ENCODE results near the gene LMNTD2.

The LMNTD2 gene

GRCh38 chr11:535519-536454, 24.8 kb downstream of the LMNTD2 start, which contains the start of gene HRAS:
TSS of gene HRAS (minus strand) at chr11:535576.
- DNase-seq (ENCODE audit: low read depth in 1 of 2, low spot score in 1 of 2), result peak; percentile 88 to 91
- TF ChIP-seq REST (IDR thresholded peaks at IDR 0.05; ENCODE audit: insufficient replicate concordance, low read depth) (no peak), SPI1 (IDR thresholded peaks at IDR 0.05; ENCODE audit: borderline replicate concordance, low read depth) (no peak), CTCF (IDR thresholded peaks at IDR 0.05; ENCODE audit: insufficient read depth, low read length) (no peak), POLR2AphosphoS5 (IDR thresholded peaks at IDR 0.05; ENCODE audit: low read depth) (peak; percentile 15; the same call in 1 of the 2 replicates), GABPA (IDR thresholded peaks at IDR 0.05; ENCODE audit: low read depth) (peak; percentile 71)
- H3K27me3 ChIP-seq (ENCODE audit: insufficient read depth, poor library complexity, severe bottlenecking), result no peaks in the 10 kb centered on the region
- H3K27ac ChIP-seq (replicated peaks), result peak within 1 kb of the TSS; percentile 57
- peak within 1 kb of the TSS; percentile 84 for H3K4me3 ChIP-seq (replicated peaks; ENCODE audit: insufficient read depth, low read length)

- Histone ChIP-seq H3K4me3 (replicated peaks; ENCODE audit: insufficient read depth, low read length) (peak overlapping the region; percentile 84), H3K27ac (replicated peaks) (no peak overlapping the region), H3K27me3 (ENCODE audit: insufficient read depth, poor library complexity, severe bottlenecking) (no peaks in the 10 kb centered on the region)
- no peak for DNase-seq (ENCODE audit: low read depth in 1 of 2, low spot score in 1 of 2)
- TF ChIP-seq POLR2AphosphoS5 (IDR thresholded peaks at IDR 0.05; ENCODE audit: low read depth) (no peak), REST (IDR thresholded peaks at IDR 0.05; ENCODE audit: insufficient replicate concordance, low read depth) (no peak), CTCF (IDR thresholded peaks at IDR 0.05; ENCODE audit: insufficient read depth, low read length) (no peak), SPI1 (IDR thresholded peaks at IDR 0.05; ENCODE audit: borderline replicate concordance, low read depth) (no peak), GABPA (IDR thresholded peaks at IDR 0.05; ENCODE audit: low read depth) (no peak)
These were observed 25.4 kb downstream of the LMNTD2 start for GRCh38 chr11:535210-535518.

- TF ChIP-seq REST (IDR thresholded peaks at IDR 0.05; ENCODE audit: insufficient replicate concordance, low read depth), result no peak
- H3K4me3 ChIP-seq (replicated peaks; ENCODE audit: insufficient read depth, low read length), result peak overlapping the region; percentile 84
- H3K27me3 ChIP-seq (ENCODE audit: insufficient read depth, poor library complexity, severe bottlenecking), result no peaks in the 10 kb centered on the region
- peak; percentile 26 to 37 for DNase-seq (ENCODE audit: low read depth in 1 of 2, low spot score in 1 of 2)
- peak overlapping the region; percentile 25 for H3K27ac ChIP-seq (replicated peaks)
These were observed 25.9 kb downstream of the LMNTD2 start for GRCh38 chr11:534396-535209.
